GM04504 (cell line): Measurements from ENCODE around the gene PDZD2.

ENCODE experiments used
- DNase-seq: peaks from one replicate; pipeline ENCODE4 v3.0.0-alpha.2; 2012; ENCODE audit warnings: low read depth

The PDZD2 gene

GRCh38 chr5:31867219-31867618 is 228.3 kb downstream of the PDZD2 start:
- no peak for DNase-seq

DNA sequence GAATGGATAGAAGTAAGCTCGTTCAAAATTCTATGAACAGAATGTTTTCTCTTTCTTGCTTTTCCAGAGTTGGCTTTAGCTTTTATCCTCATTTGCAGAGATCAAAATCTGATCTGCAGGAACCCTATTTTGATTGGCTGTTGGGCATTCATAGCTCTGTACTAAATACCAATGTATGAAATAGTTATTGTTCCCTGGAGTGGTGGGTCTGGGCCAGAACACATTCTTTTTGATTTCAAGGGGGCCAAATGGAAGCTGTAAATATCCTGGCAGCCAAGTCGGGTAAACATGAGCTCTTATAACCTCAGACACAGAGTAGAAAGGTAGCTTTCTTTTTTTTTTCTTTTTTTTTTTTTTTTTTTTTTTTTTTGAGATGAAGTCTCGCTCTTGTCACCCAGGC is 241.5 kb downstream of the PDZD2 start:
- no peak for DNase-seq

GRCh38 chr5:31884896-31885295 is 246.0 kb downstream of the PDZD2 start:
- no peak for DNase-seq

DNA sequence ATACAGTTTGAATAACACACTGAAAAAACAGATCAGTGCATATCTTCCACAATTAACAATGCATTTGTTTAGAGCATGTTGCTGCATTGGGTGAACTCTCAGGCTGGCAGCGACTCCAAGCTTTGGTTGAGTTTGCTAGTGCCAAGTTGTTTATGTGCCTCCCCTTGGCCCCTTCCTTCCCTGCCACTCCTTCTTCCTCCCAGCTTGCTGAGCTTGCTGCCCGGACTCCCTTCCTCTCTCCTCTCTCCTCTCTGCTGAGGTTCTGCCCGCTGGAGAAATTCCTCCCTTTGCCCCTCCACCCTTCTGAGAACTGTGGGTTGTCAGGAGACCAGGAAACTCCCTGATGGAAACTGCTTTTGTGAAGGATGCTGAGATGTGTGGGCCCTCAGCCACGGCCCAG is 247.3 kb downstream of the PDZD2 start:
- no peak for DNase-seq

DNA sequence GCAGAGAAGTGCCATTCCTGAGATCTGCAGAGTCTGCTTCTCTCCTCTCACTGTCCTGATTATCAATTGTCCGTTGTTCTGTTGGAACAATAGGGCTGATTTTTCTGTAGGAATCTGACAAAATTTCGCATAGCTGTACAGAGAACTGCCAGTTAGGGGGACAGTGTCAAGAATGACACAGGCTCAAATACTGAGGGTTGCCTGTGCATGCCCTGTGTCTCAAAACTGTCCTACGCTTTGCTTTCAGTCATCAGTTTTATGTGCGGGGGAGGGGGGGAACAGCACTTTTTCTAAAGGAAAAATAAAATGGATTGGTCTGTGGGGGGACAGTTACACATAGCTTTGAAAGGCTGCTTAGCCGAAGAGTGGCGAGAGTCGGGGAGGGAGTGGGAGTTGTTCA is 248.6 kb downstream of the PDZD2 start:
- no peak for DNase-seq

DNA sequence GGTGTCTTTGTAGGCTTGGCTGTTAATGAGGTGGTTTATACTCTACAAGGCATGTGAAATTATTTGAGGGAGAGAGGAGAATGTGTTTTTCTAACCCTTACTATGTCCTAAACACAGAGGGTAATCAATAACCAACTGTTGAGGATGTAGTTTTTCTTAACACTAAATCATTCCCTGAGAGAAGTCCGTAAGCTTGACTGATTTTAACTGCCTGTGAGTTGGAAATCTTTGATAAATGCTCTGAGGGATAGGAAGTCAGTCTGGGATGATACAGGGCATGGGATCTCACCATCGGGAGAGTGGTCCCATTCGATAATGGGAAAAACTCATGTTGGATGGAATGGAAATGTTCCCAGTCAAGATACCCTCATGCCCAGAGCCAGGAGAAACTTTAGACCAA is 249.6 kb downstream of the PDZD2 start:
- no peak for DNase-seq

GRCh38 chr5:31889001-31889561 is 250.2 kb downstream of the PDZD2 start:
- no peak for DNase-seq

- DNase-seq: no peak
Measured at GRCh38 chr5:31890046-31890445, 251.1 kb downstream of the PDZD2 start.

- no peak for DNase-seq
Measured at GRCh38 chr5:31894141-31894540, 255.2 kb downstream of the PDZD2 start.

GRCh38 chr5:31895199-31895820 is 256.4 kb downstream of the PDZD2 start:
- no peak for DNase-seq

GRCh38 chr5:31898036-31898632 is 259.2 kb downstream of the PDZD2 start:
- DNase-seq: no peak

- DNase-seq: no peak
Measured at GRCh38 chr5:31900296-31900865, 261.4 kb downstream of the PDZD2 start.

GRCh38 chr5:31901807-31902530 is 263.0 kb downstream of the PDZD2 start:
- no peak for DNase-seq

DNA sequence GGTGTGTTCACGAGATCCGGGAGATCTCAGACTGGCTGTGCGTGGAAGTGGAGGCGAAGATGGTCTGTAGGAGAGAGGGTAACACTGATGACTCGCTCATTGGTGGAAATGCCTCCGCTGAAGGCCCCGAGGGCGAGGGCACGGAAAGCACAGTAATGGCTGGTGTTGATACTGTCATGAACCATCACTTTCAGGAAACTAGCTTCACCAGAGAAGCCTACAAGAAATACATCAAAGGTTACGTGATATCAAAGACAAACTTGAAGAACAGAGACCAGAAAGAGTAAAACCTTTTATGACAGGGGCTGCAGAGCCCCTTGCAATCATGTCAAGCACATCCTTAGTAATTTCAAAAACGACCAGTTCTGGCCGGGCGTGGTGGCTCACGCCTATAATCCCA is 269.5 kb downstream of the PDZD2 start:
- DNase-seq: no peak

DNA sequence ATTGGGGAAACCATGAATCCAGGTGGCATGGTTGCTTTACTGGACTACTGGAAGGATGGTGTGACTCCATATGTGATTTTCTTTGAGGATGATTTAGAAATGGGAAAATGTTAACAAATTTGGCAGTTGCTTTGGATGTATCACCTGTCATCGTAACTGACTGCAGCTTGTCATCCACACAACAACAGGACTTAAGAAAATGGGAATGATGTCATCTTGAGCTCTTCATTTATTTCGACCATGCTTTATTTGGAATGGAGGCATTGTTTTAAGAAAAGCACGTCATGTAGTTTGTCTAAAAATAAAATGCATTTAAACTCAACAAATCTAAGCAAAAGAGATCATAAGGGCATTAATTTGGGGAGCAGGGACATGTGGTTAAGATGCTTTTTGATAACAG is 270.1 kb downstream of the PDZD2 start:
- DNase-seq: no peak

DNA sequence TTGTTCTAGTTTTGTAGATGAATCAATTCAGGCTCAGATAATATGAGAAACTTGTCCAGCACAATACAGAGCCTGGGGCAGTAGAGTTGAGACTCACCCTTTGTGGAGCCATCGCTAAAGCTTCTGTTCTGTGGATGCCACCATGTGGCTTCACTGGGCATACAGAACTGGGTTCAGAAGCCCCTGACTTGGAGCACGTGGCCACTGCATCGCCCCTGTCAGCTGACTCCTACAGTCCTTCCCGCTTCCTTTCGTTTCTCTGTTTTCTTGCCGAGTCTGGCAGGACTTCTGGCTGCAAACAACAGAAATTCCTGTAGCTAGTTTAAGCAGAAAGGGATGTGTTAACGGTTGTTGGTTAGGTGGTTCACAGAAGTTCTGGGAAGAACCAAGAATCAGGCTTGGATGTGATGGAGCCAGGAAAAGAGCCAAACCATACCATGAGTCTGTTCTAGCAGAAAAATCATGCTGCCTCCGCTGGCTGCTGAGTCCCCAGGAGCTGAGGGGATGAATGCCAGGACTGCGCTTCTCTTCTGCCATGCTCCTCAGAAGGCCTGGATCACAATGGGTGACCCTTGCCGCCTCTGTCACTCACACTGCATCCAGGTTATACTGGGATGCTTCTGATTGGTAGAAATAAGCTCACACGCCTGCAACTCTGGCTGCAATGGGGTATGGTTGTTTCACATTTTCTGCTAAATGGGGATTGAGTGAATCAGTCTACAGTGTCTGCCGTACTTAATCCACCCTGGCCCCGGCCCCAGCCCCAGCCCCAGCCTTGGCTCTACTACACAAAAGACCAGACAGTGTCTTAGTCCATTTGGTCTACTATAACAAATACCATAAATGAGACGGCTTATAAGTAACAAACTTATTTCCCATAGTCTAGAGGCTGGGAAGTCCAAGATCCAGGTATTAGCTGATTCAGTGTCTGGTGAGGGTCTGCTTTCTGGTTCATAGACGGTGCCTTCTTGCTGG is 272.6 kb downstream of the PDZD2 start:
- DNase-seq: no peak

DNA sequence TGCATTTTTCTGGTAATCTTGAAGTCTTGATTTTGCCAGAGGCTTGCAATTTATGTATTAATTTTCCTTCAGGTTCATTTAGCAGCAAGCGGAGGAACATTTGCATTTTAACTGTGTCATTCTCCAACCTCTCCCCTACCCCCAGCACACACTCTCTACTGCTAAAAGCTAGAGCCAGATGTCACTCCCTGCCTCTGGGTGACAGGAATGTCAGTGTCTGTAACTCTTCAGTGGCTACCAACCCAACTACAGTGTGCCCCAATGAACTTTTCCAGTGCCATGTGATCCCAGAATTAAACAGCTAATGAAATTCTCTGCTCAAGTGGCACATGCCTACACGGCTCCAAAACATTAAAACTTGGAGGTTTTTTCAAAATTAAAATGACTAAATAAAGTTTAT is 274.9 kb downstream of the PDZD2 start:
- DNase-seq: no peak

DNA sequence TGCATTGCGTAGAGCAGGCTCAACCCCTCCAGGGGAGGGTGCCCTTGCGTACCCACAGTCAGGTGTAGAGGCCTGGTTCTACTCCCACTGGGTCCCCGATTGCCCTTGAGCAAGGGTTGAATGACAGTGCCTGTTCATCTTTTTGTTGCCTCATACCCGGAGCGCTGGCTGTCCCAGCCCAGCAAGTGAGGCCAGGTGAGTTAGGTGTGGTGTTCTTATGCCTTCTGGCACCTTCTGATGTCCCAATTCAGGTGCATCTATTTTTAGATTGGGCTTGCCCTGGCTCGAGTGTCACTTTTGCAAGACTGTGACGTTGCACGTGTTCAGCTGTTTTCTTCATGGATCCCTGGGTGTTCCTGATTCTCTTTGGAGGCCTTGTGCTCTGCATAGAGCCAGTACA is 277.4 kb downstream of the PDZD2 start:
- DNase-seq: no peak

GRCh38 chr5:31918739-31919138 is 279.8 kb downstream of the PDZD2 start:
- DNase-seq: no peak

- DNase-seq: peak; percentile 6
Measured at GRCh38 chr5:31921852-31922305, 282.9 kb downstream of the PDZD2 start.

DNA sequence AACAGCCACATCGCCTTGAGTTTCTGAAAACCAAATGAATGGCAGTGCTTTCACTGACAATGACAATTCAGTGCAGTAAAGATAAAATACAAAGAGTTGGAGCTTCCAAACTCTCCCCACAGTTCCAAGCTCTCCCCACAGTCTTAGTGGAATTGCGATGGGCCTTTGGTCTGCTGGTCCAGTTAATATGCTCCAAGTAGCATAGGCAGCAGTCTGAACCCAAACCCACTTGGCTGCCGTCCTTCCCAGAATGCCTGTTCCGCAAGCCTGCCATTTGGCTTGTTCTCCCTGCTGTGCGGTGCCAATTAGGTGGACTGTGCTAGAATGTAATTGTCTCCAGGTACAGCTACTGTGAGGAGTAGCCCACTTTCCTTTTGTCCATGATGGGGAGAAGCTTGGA is 285.1 kb downstream of the PDZD2 start:
- no peak for DNase-seq

DNA sequence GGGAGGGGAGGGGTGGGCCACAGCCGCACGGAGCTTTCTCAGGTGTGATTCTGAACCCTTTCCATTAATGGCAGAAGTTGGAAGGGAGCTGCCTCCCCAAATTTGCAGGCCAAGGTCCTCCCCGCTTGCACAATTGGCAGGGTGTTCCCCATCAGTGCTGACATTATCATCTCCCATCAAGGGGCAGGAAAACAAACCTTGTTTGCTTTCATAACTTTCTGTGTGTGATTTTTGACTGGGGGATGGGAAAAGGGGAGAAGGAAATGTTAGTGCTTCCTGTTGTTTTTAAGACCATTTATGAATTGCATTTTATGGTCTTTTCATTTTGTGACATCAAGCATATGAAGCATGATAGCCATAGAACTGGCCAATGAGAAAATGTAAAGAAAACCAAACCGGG is 292.9 kb downstream of the PDZD2 start:
- no peak for DNase-seq
